Gastrocnemius medialis (tissue), 4 donors: Measurements from ENCODE around the gene MRPL38.

ENCODE experiments used
- POLR2A ChIP-seq, 2 donors: fragments of 450-650 bp; IDR thresholded peaks; one replicate each; pipeline ENCODE4 v1.6.1; 2017; ENCODE audit warnings: antibody characterized with exemption in 2 of 2, mild to moderate bottlenecking in 2 of 2, moderate library complexity in 2 of 2
- TF ChIP-seq, protein P1 (sequence below), 5 experiments: fragments of 450-650 bp in 3 of 5; fragments of 200-600 bp in 2 of 5; sonication (generic) in 2 of 5; IDR thresholded peaks in 4 of 5; conservative IDR thresholded peaks in 1 of 5; 1 replicate in 4 of 5; 2 replicates in 1 of 5; pipeline ENCODE4 v1.5.1; 2016 to 2019; ENCODE audit warnings: antibody characterized with exemption in 5 of 5, mild to moderate bottlenecking in 3 of 5, moderate library complexity in 3 of 5

GRCh38 chr17:75891605-75892555, 12.8 kb downstream of the MRPL38 start:
- TF ChIP-seq, protein P1, sequence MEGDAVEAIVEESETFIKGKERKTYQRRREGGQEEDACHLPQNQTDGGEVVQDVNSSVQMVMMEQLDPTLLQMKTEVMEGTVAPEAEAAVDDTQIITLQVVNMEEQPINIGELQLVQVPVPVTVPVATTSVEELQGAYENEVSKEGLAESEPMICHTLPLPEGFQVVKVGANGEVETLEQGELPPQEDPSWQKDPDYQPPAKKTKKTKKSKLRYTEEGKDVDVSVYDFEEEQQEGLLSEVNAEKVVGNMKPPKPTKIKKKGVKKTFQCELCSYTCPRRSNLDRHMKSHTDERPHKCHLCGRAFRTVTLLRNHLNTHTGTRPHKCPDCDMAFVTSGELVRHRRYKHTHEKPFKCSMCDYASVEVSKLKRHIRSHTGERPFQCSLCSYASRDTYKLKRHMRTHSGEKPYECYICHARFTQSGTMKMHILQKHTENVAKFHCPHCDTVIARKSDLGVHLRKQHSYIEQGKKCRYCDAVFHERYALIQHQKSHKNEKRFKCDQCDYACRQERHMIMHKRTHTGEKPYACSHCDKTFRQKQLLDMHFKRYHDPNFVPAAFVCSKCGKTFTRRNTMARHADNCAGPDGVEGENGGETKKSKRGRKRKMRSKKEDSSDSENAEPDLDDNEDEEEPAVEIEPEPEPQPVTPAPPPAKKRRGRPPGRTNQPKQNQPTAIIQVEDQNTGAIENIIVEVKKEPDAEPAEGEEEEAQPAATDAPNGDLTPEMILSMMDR (IDR thresholded peaks at IDR 0.05 in 4 of 5, conservative IDR thresholded peaks at IDR 0.05 in 1 of 5) = no peak
- no peak for TF ChIP-seq POLR2A (IDR thresholded peaks at IDR 0.05)
